A549 (cell line): Measurements from ENCODE around the gene SCNN1A. TPM values are rescaled to one million over a fixed set of nuclear protein-coding genes. Genes with fewer than 3 reads are reported as not detected.
A peak's percentile ranks its signal among the peaks of the same experiment; 100 is the strongest.

Source experiments
- ATAC-seq, 2 experiments: fragments of 200-7000 bp in 1 of 2; fragments of >200 bp in 1 of 2; cut with Nextera tagmentation in 1 of 2; cut with Tn5 transposase in 1 of 2; 3 replicates each; pipeline versions ENCODE4 v1.8.0 to v1.9.1; 2018 to 2020; ENCODE audit warnings: mild to moderate bottlenecking in 1 of 2, moderate library complexity in 1 of 2
- CTCF ChIA-PET: fragments of 300-600 bp; sonication (Branson Sonifier 250); formaldehyde crosslinking; extraction: SDS; loops from one replicate; lab custom pipeline; 2021; ENCODE audit warnings: antibody characterized with exemption, inconsistent platforms; lab: Yijun Ruan, JAX
- POLR2A ChIA-PET: fragments of 350-600 bp; formaldehyde crosslinking; extraction: SDS; loops from one replicate; lab custom pipeline; 2021; ENCODE audit warnings: antibody characterized with exemption, inconsistent platforms; lab: Yijun Ruan, JAX
- DNase-seq, 2 experiments: peaks; one replicate each; pipeline versions ENCODE4 v3.0.0 to v3.0.0-alpha.2; 2011 to 2016; ENCODE audit warnings: low read depth in 1 of 2, low spot score in 1 of 2
- FAIRE-seq: peaks from 2 replicates; lab custom pipeline; 2011; peaks lifted over from hg19 to GRCh38; lab: Jason Lieb, UNC
- H3K27ac ChIP-seq, 2 experiments: fragments of >200 bp; sonication (Bioruptor Twin); formaldehyde crosslinking; 3 replicates each; pipeline ENCODE4 v1.5.1; 2016 to 2017
- H3K4me1 ChIP-seq: fragments of >200 bp; sonication (Bioruptor Twin); formaldehyde crosslinking; 3 replicates; pipeline ENCODE4 v1.6.1; 2016
- H3K4me2 ChIP-seq: fragments of >200 bp; sonication (Bioruptor Twin); formaldehyde crosslinking; 3 replicates; pipeline ENCODE4 v1.6.1; 2016
- H3K4me3 ChIP-seq: fragments of >200 bp; sonication (Bioruptor Twin); formaldehyde crosslinking; 3 replicates; pipeline ENCODE4 v1.5.1; 2016
- H3K9me3 ChIP-seq: fragments of >200 bp; sonication (Bioruptor Twin); formaldehyde crosslinking; 3 replicates; pipeline ENCODE4 v1.6.1; 2016
- BHLHE40 ChIP-seq: IDR thresholded peaks from 2 replicates; pipeline ENCODE4 v1.6.1; 2012; ENCODE audit warnings: low read depth, low read length, inconsistent platforms
- CEBPB ChIP-seq, 2 experiments: fragments of >200 bp in 1 of 2; sonication (Bioruptor Twin) in 1 of 2; formaldehyde crosslinking in 1 of 2; IDR thresholded peaks; 2 replicates each; pipeline ENCODE4 v1.6.1; 2012 to 2016
- CHD2 ChIP-seq: fragments of 150-350 bp; IDR thresholded peaks from 2 replicates; pipeline ENCODE4 v1.6.1; 2014; ENCODE audit warnings: low read length; ENCODE audit not compliant: partially characterized antibody
- E2F6 ChIP-seq: IDR thresholded peaks from 2 replicates; pipeline ENCODE4 v1.6.1; 2012; ENCODE audit warnings: low read depth, borderline replicate concordance
- EHF ChIP-seq: fragments of 250-450 bp; sonication (Bioruptor Pico); IDR thresholded peaks from 2 replicates; pipeline ENCODE4 v1.5.0; 2020; ENCODE audit warnings: mild to moderate bottlenecking
- FOSB ChIP-seq: fragments of 250-450 bp; sonication (Bioruptor Pico); IDR thresholded peaks from 2 replicates; pipeline ENCODE4 v1.5.0; 2020; ENCODE audit warnings: mild to moderate bottlenecking, moderate library complexity
- FOSL2 ChIP-seq, 2 experiments: fragments of 450-650 bp in 1 of 2; fragments of >200 bp in 1 of 2; sonication (Bioruptor Twin) in 1 of 2; formaldehyde crosslinking; IDR thresholded peaks; 2 replicates each; pipeline versions ENCODE4 v1.5.0 to v1.6.1; 2016 to 2020; ENCODE audit warnings: mild to moderate bottlenecking in 1 of 2, moderate library complexity in 1 of 2
- FOXS1 ChIP-seq: fragments of 250-450 bp; sonication (Bioruptor Pico); IDR thresholded peaks from 2 replicates; pipeline ENCODE4 v1.5.0; 2020; ENCODE audit warnings: mild to moderate bottlenecking, moderate library complexity
- GATA3 ChIP-seq: IDR thresholded peaks from 2 replicates; pipeline ENCODE4 v1.6.1; 2012; ENCODE audit warnings: borderline replicate concordance
- HOXA7 ChIP-seq: fragments of 250-450 bp; sonication (Bioruptor Pico); IDR thresholded peaks from 2 replicates; pipeline ENCODE4 v1.5.0; 2020; ENCODE audit warnings: mild to moderate bottlenecking, moderate library complexity
- HOXB13 ChIP-seq: fragments of 250-450 bp; sonication (Bioruptor Pico); IDR thresholded peaks from 2 replicates; pipeline ENCODE4 v1.5.0; 2020; ENCODE audit warnings: low read depth, mild to moderate bottlenecking, moderate library complexity
- HOXB5 ChIP-seq: fragments of 250-450 bp; sonication (Bioruptor Pico); IDR thresholded peaks from 2 replicates; pipeline ENCODE4 v1.5.0; 2020; ENCODE audit warnings: mild to moderate bottlenecking, moderate library complexity
- JUN ChIP-seq, 2 experiments: fragments of >200 bp; sonication (Bioruptor Twin); formaldehyde crosslinking; IDR thresholded peaks; 2 replicates in 1 of 2; 3 replicates in 1 of 2; pipeline ENCODE4 v1.6.1; 2016 to 2017
- POLR2AphosphoS2 ChIP-seq: conservative IDR thresholded peaks from 2 replicates; pipeline ENCODE4 v1.6.1; 2012; ENCODE audit warnings: low read length, improper control_type of control experiment, inconsistent platforms
- RAD21 ChIP-seq, 2 experiments: fragments of >200 bp in 1 of 2; sonication (Bioruptor Twin) in 1 of 2; formaldehyde crosslinking in 1 of 2; IDR thresholded peaks in 1 of 2; conservative IDR thresholded peaks in 1 of 2; 2 replicates in 1 of 2; 3 replicates in 1 of 2; pipeline ENCODE4 v1.6.1; 2012 to 2018; ENCODE audit warnings: inconsistent platforms in 1 of 2
- RARB ChIP-seq: fragments of 250-450 bp; sonication (Bioruptor Pico); IDR thresholded peaks from 2 replicates; pipeline ENCODE4 v1.8.0; 2021; ENCODE audit warnings: mild to moderate bottlenecking, moderate library complexity
- RNF2 ChIP-seq: fragments of 200-600 bp; sonication (generic); IDR thresholded peaks from 2 replicates; pipeline ENCODE4 v1.6.1; 2016; ENCODE audit warnings: low read depth, mild to moderate bottlenecking, antibody characterized with exemption, moderate library complexity, borderline replicate concordance
- TFCP2L1 ChIP-seq: fragments of 250-450 bp; sonication (Bioruptor Pico); IDR thresholded peaks from 2 replicates; pipeline ENCODE4 v1.5.0; 2021; ENCODE audit warnings: mild to moderate bottlenecking
- TP53 ChIP-seq: fragments of 250-450 bp; sonication (Bioruptor Pico); IDR thresholded peaks from 2 replicates; pipeline ENCODE4 v1.5.0; 2021; ENCODE audit warnings: mild to moderate bottlenecking, moderate library complexity
- USF2 ChIP-seq: fragments of 450-650 bp; IDR thresholded peaks from 2 replicates; pipeline ENCODE4 v1.6.1; 2014; ENCODE audit warnings: antibody characterized with exemption
- WGBS: methylation state at CpG from one replicate; pipeline ENCODE4 v1.1.6; 2017; ENCODE audit errors: missing lambda C conversion rate; 5-methylcytosine and 5-hydroxymethylcytosine counted together
- polyA plus RNA-seq, 4 experiments: library from polyadenylated mRNA; depleted of rRNA in 3 of 4; stranded (reverse); fragments of >200 nt; fragmentation: RNase III in 1 of 4; extraction: RNeasy Plus Mini Kit Qiagen cat#74134 plus additional on column Dnase treatment in 1 of 4; gene quantifications; 2 replicates in 3 of 4; 3 replicates in 1 of 4; pipeline ENCODE4 v1.2.3, GENCODE V29; 2011 to 2017
- TF ChIP-seq, protein P1 (sequence below): IDR thresholded peaks from 2 replicates; pipeline ENCODE4 v1.6.1; 2012
- TF ChIP-seq, protein P2 (sequence below): fragments of 250-450 bp; sonication (Bioruptor Pico); IDR thresholded peaks from 2 replicates; pipeline ENCODE4 v1.5.0; 2021; ENCODE audit warnings: mild to moderate bottlenecking, moderate library complexity, borderline replicate concordance
- TF ChIP-seq, protein P3 (sequence below): fragments of 250-450 bp; sonication (Bioruptor Pico); IDR thresholded peaks from 2 replicates; pipeline ENCODE4 v1.5.0; 2020; ENCODE audit warnings: low read depth, mild to moderate bottlenecking, moderate library complexity
- TF ChIP-seq, protein P4 (sequence below): IDR thresholded peaks from 2 replicates; pipeline ENCODE4 v1.6.1; 2012

The SCNN1A gene
- polyA plus RNA-seq, 2 of the 4 experiments (the other 2 are of a cell fraction): 6.0 to 7.0 TPM

DNA sequence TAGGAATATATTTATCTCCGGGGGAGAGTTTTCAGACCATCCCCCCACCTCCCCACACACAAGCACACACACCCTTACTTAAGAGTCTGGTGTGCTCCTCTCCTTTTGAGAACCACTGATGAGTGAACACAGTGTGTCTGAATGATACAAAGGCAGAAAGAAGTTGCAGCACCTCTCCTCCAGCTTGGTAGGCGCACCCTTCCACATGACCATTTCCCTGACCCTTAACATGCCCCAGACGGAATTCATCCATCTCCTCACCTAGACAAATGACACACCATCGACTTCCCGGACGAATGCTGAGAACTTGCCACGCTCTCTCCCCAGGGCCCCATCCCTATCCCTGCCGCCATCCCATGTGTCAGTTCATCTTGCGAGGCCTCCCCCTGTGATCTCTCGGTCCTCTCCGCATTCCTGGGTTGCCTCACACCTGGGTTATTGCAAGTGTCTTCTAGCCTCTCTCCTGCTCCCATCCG lies 37.4 kb downstream of the SCNN1A start:
- peak; percentile 36; the same call in 1 of the 2 replicates for TF ChIP-seq E2F6
- TF ChIP-seq EHF: 0 out of 2 replicates have a peak, but pooled peaks have one; percentile 3
- TF ChIP-seq TP53 (CRISPR knock-in tag): no peak
- TF ChIP-seq CEBPB (IDR thresholded peaks at IDR 0.05): peak in 1 of 2 experiments; percentile 23; a peak in 1 of 4 replicates
- TF ChIP-seq, protein P1, sequence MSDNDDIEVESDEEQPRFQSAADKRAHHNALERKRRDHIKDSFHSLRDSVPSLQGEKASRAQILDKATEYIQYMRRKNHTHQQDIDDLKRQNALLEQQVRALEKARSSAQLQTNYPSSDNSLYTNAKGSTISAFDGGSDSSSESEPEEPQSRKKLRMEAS: peak; percentile 83
- TF ChIP-seq POLR2AphosphoS2: 0 out of 2 replicates have a peak, but pooled peaks have one; percentile 56
- DNase-seq (peak in 1 of 2 experiments; percentile 83), FAIRE-seq (no peak), ATAC-seq (no peak)
- H3K4me3 ChIP-seq: peak overlapping the region; percentile 91
- H3K4me1 ChIP-seq: peaks cover 67% of the 10 kb centered on the region
- peak overlapping the region; percentile 95 to 98 for H3K27ac ChIP-seq
- H3K4me2 ChIP-seq: peak overlapping the region; percentile 92
- 4% methylated on average over 12 of the region's 12 CpGs for WGBS
- POLR2A ChIA-PET: interaction anchor here (2.7 to 10.1 kb wide), 4 partner anchors 25 to 45 kb away, joined by 21 to 141 read pairs (median 57); partner anchors contain the start of genes LTBR and SCNN1A
- CTCF ChIA-PET: interaction anchor here (1.6 to 29.7 kb wide), 7 partner anchors 11 to 128 kb away, joined by 3 to 705 read pairs (median 18); partner anchors contain the start of genes LTBR and SCNN1A
- no peaks in the 10 kb centered on the region for H3K9me3 ChIP-seq

- FAIRE-seq: no peak
- POLR2A ChIA-PET: interaction anchor here (0.6 to 10.1 kb wide), 23 partner anchors 9 to 416 kb away, joined by 3 to 141 read pairs (median 8); partner anchors contain the start of genes GAPDH, LTBR, MRPL51 and SCNN1A
- TF ChIP-seq BHLHE40 (no peak), HOXA7 (CRISPR knock-in tag) (peak; percentile 54; the same call in 1 of the 2 replicates), E2F6 (peak; percentile 78; the same call in 1 of the 2 replicates), CHD2 (no peak), TFCP2L1 (0 out of 2 replicates have a peak, but pooled peaks have one; percentile 12), FOXS1 (CRISPR knock-in tag) (peak; percentile 7; the same call in 1 of the 2 replicates), FOSB (CRISPR knock-in tag) (peak; percentile 3; the same call in 1 of the 2 replicates), USF2 (0 out of 2 replicates have a peak, but pooled peaks have one; percentile 27), RARB (CRISPR knock-in tag) (0 out of 2 replicates have a peak, but pooled peaks have one; percentile 6), RAD21 (conservative IDR thresholded peaks at IDR 0.05 in 1 of 2, IDR thresholded peaks at IDR 0.05 in 1 of 2) (0 out of 5 replicates have a peak, but pooled peaks of 1 of the 2 experiments have one; percentile 9), HOXB5 (CRISPR knock-in tag) (peak; percentile 25), GATA3 (peak; percentile 19; the same call in 1 of the 2 replicates), JUN (IDR thresholded peaks at IDR 0.05) (peak in 1 of 2 experiments; percentile 91; a peak in 4 of 5 replicates), FOSL2 (IDR thresholded peaks at IDR 0.05) (no peak), FOSL2 (CRISPR knock-in tag; IDR thresholded peaks at IDR 0.05) (no peak), HOXB13 (CRISPR knock-in tag) (peak; percentile 57; the same call in 1 of the 2 replicates), TP53 (CRISPR knock-in tag) (peak; percentile 62; the same call in 1 of the 2 replicates), RNF2 (no peak)
- TF ChIP-seq, protein P2, sequence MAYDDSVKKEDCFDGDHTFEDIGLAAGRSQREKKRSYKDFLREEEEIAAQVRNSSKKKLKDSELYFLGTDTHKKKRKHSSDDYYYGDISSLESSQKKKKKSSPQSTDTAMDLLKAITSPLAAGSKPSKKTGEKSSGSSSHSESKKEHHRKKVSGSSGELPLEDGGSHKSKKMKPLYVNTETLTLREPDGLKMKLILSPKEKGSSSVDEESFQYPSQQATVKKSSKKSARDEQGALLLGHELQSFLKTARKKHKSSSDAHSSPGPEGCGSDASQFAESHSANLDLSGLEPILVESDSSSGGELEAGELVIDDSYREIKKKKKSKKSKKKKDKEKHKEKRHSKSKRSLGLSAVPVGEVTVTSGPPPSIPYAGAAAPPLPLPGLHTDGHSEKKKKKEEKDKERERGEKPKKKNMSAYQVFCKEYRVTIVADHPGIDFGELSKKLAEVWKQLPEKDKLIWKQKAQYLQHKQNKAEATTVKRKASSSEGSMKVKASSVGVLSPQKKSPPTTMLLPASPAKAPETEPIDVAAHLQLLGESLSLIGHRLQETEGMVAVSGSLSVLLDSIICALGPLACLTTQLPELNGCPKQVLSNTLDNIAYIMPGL (CRISPR knock-in tag): peak; percentile 24; the same call in 1 of the 2 replicates
- TF ChIP-seq, protein P3, sequence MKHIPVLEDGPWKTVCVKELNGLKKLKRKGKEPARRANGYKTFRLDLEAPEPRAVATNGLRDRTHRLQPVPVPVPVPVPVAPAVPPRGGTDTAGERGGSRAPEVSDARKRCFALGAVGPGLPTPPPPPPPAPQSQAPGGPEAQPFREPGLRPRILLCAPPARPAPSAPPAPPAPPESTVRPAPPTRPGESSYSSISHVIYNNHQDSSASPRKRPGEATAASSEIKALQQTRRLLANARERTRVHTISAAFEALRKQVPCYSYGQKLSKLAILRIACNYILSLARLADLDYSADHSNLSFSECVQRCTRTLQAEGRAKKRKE: 0 out of 2 replicates have a peak, but pooled peaks have one; percentile 25
- TF ChIP-seq, protein P4, sequence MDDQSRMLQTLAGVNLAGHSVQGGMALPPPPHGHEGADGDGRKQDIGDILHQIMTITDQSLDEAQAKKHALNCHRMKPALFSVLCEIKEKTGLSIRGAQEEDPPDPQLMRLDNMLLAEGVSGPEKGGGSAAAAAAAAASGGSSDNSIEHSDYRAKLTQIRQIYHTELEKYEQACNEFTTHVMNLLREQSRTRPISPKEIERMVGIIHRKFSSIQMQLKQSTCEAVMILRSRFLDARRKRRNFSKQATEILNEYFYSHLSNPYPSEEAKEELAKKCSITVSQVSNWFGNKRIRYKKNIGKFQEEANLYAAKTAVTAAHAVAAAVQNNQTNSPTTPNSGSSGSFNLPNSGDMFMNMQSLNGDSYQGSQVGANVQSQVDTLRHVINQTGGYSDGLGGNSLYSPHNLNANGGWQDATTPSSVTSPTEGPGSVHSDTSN: peak; percentile 21; the same call in 1 of the 2 replicates
- TF ChIP-seq, protein P1: peak; percentile 50; the same call in 1 of the 2 replicates
These were observed 38.2 kb downstream of the SCNN1A start for GRCh38 chr12:6336889-6337853.

More at GRCh38 chr12:6336889-6337853, 38.2 kb downstream of the SCNN1A start:
- CTCF ChIA-PET: interaction anchor here (1.0 to 29.7 kb wide), 11 partner anchors 9 to 129 kb away, joined by 3 to 705 read pairs (median 6); partner anchors contain the start of genes LTBR and SCNN1A
- peaks cover 67% of the 10 kb centered on the region for H3K4me1 ChIP-seq
- no peaks in the 10 kb centered on the region for H3K9me3 ChIP-seq
- peak overlapping the region; percentile 95 to 98 for H3K27ac ChIP-seq
- H3K4me2 ChIP-seq: peak overlapping the region; percentile 92
- WGBS: 5% methylated on average over 15 of the region's 15 CpGs
- ATAC-seq (peak; percentile 6 to 7), DNase-seq (no peak)
- peak overlapping the region; percentile 91 for H3K4me3 ChIP-seq
